T-cell (primary cell): ENCODE measurements around the gene DDX24. TPM values are rescaled to one million over a fixed set of nuclear protein-coding genes. Genes with fewer than 3 reads are reported as not detected.

Experiments used
- ATAC-seq, 4 experiments: fragments of 200-7000 bp in 3 of 4; fragments of 150-1000 bp in 1 of 4; cut with Tn5 transposase; replicated peaks in 1 of 4; 1 replicate in 3 of 4; 2 replicates in 1 of 4; pipeline ENCODE4 v1.10.0; 2021; ENCODE audit warnings: moderate library complexity in 3 of 4, mild to moderate bottlenecking in 2 of 4, moderate number of reproducible peaks in 1 of 4
- CTCF ChIA-PET, 2 donors: fragments of 300-600 bp; sonication (Branson Sonifier 250); formaldehyde crosslinking; loops; one replicate each; lab custom pipeline; 2022; ENCODE audit warnings: antibody characterized with exemption in 2 of 2; lab: Charles Lee
- POLR2A ChIA-PET, 2 donors: fragments of 300-600 bp; sonication (Branson Sonifier 250); formaldehyde crosslinking; loops; one replicate each; lab custom pipeline; 2022; ENCODE audit warnings: antibody characterized with exemption in 2 of 2; lab: Charles Lee
- DNase-seq, 35 experiments: peaks; one replicate each; pipeline versions ENCODE4 v3.0.0 to v3.0.0-alpha.2; 2013 to 2023
- H3K27ac ChIP-seq: one replicate; pipeline ENCODE4 v1.5.1; 2013; ENCODE audit warnings: low read length
- H3K27me3 ChIP-seq, 2 experiments: replicated peaks in 1 of 2; 1 replicate in 1 of 2; 2 replicates in 1 of 2; pipeline versions ENCODE4 v1.6.1 to v1.7.0; 2013; ENCODE audit warnings: low read length in 1 of 2, mixed read lengths in 1 of 2; ENCODE audit not compliant: control insufficient read depth in 2 of 2, insufficient read depth in 2 of 2; ENCODE audit errors: extremely low read depth in 1 of 2
- H3K36me3 ChIP-seq, 2 donors: 1 replicate in 1 of 2; 2 replicates in 1 of 2; pipeline versions ENCODE4 v1.6.1 to v1.7.0; 2013; ENCODE audit warnings: low read length in 1 of 2; ENCODE audit not compliant: control insufficient read depth in 2 of 2, insufficient read depth in 1 of 2; ENCODE audit errors: extremely low read depth in 1 of 2
- H3K4me1 ChIP-seq, 2 experiments: 1 replicate in 1 of 2; 2 replicates in 1 of 2; pipeline versions ENCODE4 v1.6.1 to v1.7.0; 2013; ENCODE audit warnings: low read length in 2 of 2, mixed read lengths in 1 of 2; ENCODE audit not compliant: insufficient read depth in 2 of 2, control insufficient read depth in 1 of 2; ENCODE audit errors: extremely low read depth in 1 of 2
- H3K4me3 ChIP-seq, 2 donors: 1 replicate in 1 of 2; 2 replicates in 1 of 2; pipeline versions ENCODE4 v1.5.1 to v1.7.0; 2013; ENCODE audit warnings: mild to moderate bottlenecking in 2 of 2, low read length in 1 of 2, moderate library complexity in 1 of 2; ENCODE audit not compliant: control insufficient read depth in 1 of 2; ENCODE audit errors: extremely low read depth in 1 of 2
- H3K9me3 ChIP-seq: 2 replicates; pipeline ENCODE4 v1.7.0; 2013
- H3K27ac Mint-ChIP-seq, 2 donors: one replicate each; pipeline ENCODE4 v1.8.0; 2020 to 2021; ENCODE audit warnings: mild to moderate bottlenecking in 2 of 2, mixed read lengths in 2 of 2
- H3K27me3 Mint-ChIP-seq, 2 donors: one replicate each; pipeline ENCODE4 v1.8.0; 2021 to 2022; ENCODE audit warnings: mixed read lengths in 2 of 2
- H3K36me3 Mint-ChIP-seq: one replicate; pipeline ENCODE4 v1.8.0; 2021; ENCODE audit warnings: mixed read lengths
- H3K4me1 Mint-ChIP-seq, 3 donors: one replicate each; pipeline ENCODE4 v1.8.0; 2020 to 2022; ENCODE audit warnings: mixed read lengths in 3 of 3, mild to moderate bottlenecking in 1 of 3
- H3K4me3 Mint-ChIP-seq, 3 donors: one replicate each; pipeline ENCODE4 v1.8.0; 2020 to 2022; ENCODE audit warnings: mild to moderate bottlenecking in 3 of 3, mixed read lengths in 3 of 3, moderate library complexity in 3 of 3
- H3K9me3 Mint-ChIP-seq, 3 donors: one replicate each; pipeline ENCODE4 v1.8.0; 2020 to 2022; ENCODE audit warnings: mixed read lengths in 3 of 3
- WGBS: methylation state at CpG from one replicate; pipeline ENCODE4 v1.1.5; 2013; ENCODE audit warnings: missing lambda C conversion rate; ENCODE audit not compliant: insufficient coverage; 5-methylcytosine and 5-hydroxymethylcytosine counted together
- total RNA-seq, 35 experiments: library from RNA in 6 of 35; stranded (reverse) in 6 of 35; fragments of 120-200 nt in 1 of 35; gene quantifications; one replicate each; pipeline versions ENCODE4 v1.2.1 to v1.2.4 and lab custom pipeline; 2013 to 2026

Gene DDX24
- total RNA-seq, 5 donors from 2014 or later (not counting 1 experiment from before 2014, with no cell fraction given) = 258 to 448 (median 265) TPM

GRCh38 chr14:94015223-94015622 is 65.8 kb downstream of the DDX24 start:
- Mint-ChIP-seq H3K36me3 (no peaks in the 10 kb centered on the region), H3K27ac (no peak overlapping the region), H3K9me3 (no peaks in the 10 kb centered on the region), H3K4me1 (peaks cover 19 to 27% (median 25%) of the 10 kb centered on the region in 3 donors), H3K27me3 (peaks cover 3 to 4% of the 10 kb centered on the region in 2 donors), H3K4me3 (no peak overlapping the region)
- Histone ChIP-seq H3K9me3 (no peaks in the 10 kb centered on the region), H3K27me3 (peaks cover 0 to 22% of the 10 kb centered on the region in 2 experiments), H3K4me3 (no peak overlapping the region), H3K27ac (no peak overlapping the region), H3K36me3 (no peaks in the 10 kb centered on the region), H3K4me1 (peaks cover 4 to 23% of the 10 kb centered on the region in 2 experiments)
- POLR2A ChIA-PET = no interaction called here
- ATAC-seq (no peak), DNase-seq (no peak)
- WGBS = 92% methylated on average over 2 of the region's 2 CpGs
- CTCF ChIA-PET = interaction anchor here (0.5 to 1.1 kb wide), 3 partner anchors 19 to 1400 kb away, joined by 3 to 4 read pairs (median 3); no protein-coding TSS in a partner anchor

GRCh38 chr14:94014382-94014781 is 66.6 kb downstream of the DDX24 start:
- 93% methylated on average over 5 of the region's 6 CpGs for WGBS
- no peaks in the 10 kb centered on the region for H3K9me3 Mint-ChIP-seq
- ATAC-seq = no peak
- POLR2A ChIA-PET = no interaction called here
- H3K9me3 ChIP-seq = no peaks in the 10 kb centered on the region
- peaks cover 3 to 5% of the 10 kb centered on the region in 2 donors for H3K27me3 Mint-ChIP-seq
- H3K4me3 ChIP-seq = no peak overlapping the region
- no peak overlapping the region for H3K4me3 Mint-ChIP-seq
- no peak overlapping the region for H3K27ac ChIP-seq
- H3K27ac Mint-ChIP-seq = no peak overlapping the region
- CTCF ChIA-PET = interaction anchor here in 1 of 2 donors (0.7 to 1.1 kb wide), 2 partner anchors 74 to 1399 kb away, joined by 3 to 4 read pairs; no protein-coding TSS in a partner anchor
- H3K36me3 Mint-ChIP-seq = no peaks in the 10 kb centered on the region
- no peak for DNase-seq
- H3K4me1 ChIP-seq = peaks cover 4 to 28% of the 10 kb centered on the region in 2 experiments
- H3K4me1 Mint-ChIP-seq = peaks cover 26 to 34% (median 33%) of the 10 kb centered on the region in 3 donors
- H3K27me3 ChIP-seq = peaks cover 0 to 29% of the 10 kb centered on the region in 2 experiments
- H3K36me3 ChIP-seq = no peaks in the 10 kb centered on the region

- Histone ChIP-seq H3K9me3 (no peaks in the 10 kb centered on the region), H3K36me3 (no peaks in the 10 kb centered on the region), H3K4me1 (peaks cover 4 to 43% of the 10 kb centered on the region in 2 experiments), H3K4me3 (no peak overlapping the region), H3K27ac (no peak overlapping the region), H3K27me3 (peaks cover 0 to 43% of the 10 kb centered on the region in 2 experiments)
- DNase-seq = peak in 18 of 35 experiments; percentile 2 to 68 (median 19)
- Mint-ChIP-seq H3K4me3 (peak overlapping the region in 1 of 3 donors; percentile 62), H3K27ac (peak overlapping the region; percentile 63 to 72), H3K4me1 (peaks cover 44 to 54% (median 44%) of the 10 kb centered on the region in 3 donors), H3K27me3 (peaks cover 0 to 6% of the 10 kb centered on the region in 2 donors), H3K36me3 (no peaks in the 10 kb centered on the region), H3K9me3 (no peaks in the 10 kb centered on the region)
- peak; percentile 60 to 93 (median 78) for ATAC-seq
- CTCF ChIA-PET = interaction anchor here in 1 of 2 donors (0.6 to 1.8 kb wide), 4 partner anchors 24 to 120 kb away, joined by 3 to 10 read pairs (median 3); no protein-coding TSS in a partner anchor
- POLR2A ChIA-PET = no interaction called here
- WGBS = no CpG with 5 or more reads among the region's 2 CpGs
Measured at GRCh38 chr14:94011795-94012194, 69.2 kb downstream of the DDX24 start.

- Mint-ChIP-seq H3K4me3 (no peak overlapping the region), H3K4me1 (peaks cover 44 to 54% (median 44%) of the 10 kb centered on the region in 3 donors), H3K36me3 (no peaks in the 10 kb centered on the region), H3K27me3 (peaks cover 0 to 6% of the 10 kb centered on the region in 2 donors), H3K9me3 (no peaks in the 10 kb centered on the region), H3K27ac (no peak overlapping the region)
- DNase-seq = no peak
- ChIA-PET POLR2A (no interaction called here), CTCF (no interaction called here)
- H3K9me3 ChIP-seq = no peaks in the 10 kb centered on the region
- H3K27me3 ChIP-seq = peaks cover 0 to 35% of the 10 kb centered on the region in 2 experiments
- no peak overlapping the region for H3K27ac ChIP-seq
- ATAC-seq = no peak
- H3K36me3 ChIP-seq = no peaks in the 10 kb centered on the region
- H3K4me1 ChIP-seq = peaks cover 4 to 43% of the 10 kb centered on the region in 2 experiments
- 75% methylated on average over 5 of the region's 6 CpGs for WGBS
- H3K4me3 ChIP-seq = no peak overlapping the region
Measured at GRCh38 chr14:94010625-94011024, 70.4 kb downstream of the DDX24 start.

GRCh38 chr14:94009767-94010166 is 71.2 kb downstream of the DDX24 start:
- peaks cover 4 to 43% of the 10 kb centered on the region in 2 experiments for H3K4me1 ChIP-seq
- H3K36me3 ChIP-seq = no peaks in the 10 kb centered on the region
- DNase-seq = no peak
- peak overlapping the region in 1 of 2 donors; percentile 9 for H3K27ac Mint-ChIP-seq
- peaks cover 44 to 54% (median 44%) of the 10 kb centered on the region in 3 donors for H3K4me1 Mint-ChIP-seq
- no peaks in the 10 kb centered on the region for H3K9me3 ChIP-seq
- POLR2A ChIA-PET = no interaction called here
- H3K4me3 ChIP-seq = no peak overlapping the region
- H3K9me3 Mint-ChIP-seq = no peaks in the 10 kb centered on the region
- ATAC-seq = no peak
- 45% methylated on average over 3 of the region's 4 CpGs for WGBS
- CTCF ChIA-PET = interaction anchor here in 1 of 2 donors (0.7 kb wide), 1 partner anchor 128 kb away, joined by 3 read pairs; no protein-coding TSS in a partner anchor
- peaks cover 0 to 34% of the 10 kb centered on the region in 2 experiments for H3K27me3 ChIP-seq
- H3K36me3 Mint-ChIP-seq = no peaks in the 10 kb centered on the region
- H3K4me3 Mint-ChIP-seq = peak overlapping the region in 1 of 3 donors; percentile 7
- peaks cover 0 to 6% of the 10 kb centered on the region in 2 donors for H3K27me3 Mint-ChIP-seq
- H3K27ac ChIP-seq = no peak overlapping the region

- Mint-ChIP-seq H3K4me1 (peaks cover 44 to 53% (median 44%) of the 10 kb centered on the region in 3 donors), H3K36me3 (no peaks in the 10 kb centered on the region), H3K9me3 (no peaks in the 10 kb centered on the region), H3K27ac (peak overlapping the region in 1 of 2 donors; percentile 34), H3K27me3 (peaks cover 4 to 9% of the 10 kb centered on the region in 2 donors), H3K4me3 (no peak overlapping the region)
- DNase-seq (no peak), ATAC-seq (no peak)
- H3K4me3 ChIP-seq = no peak overlapping the region
- ChIA-PET POLR2A (no interaction called here), CTCF (no interaction called here)
- no peak overlapping the region for H3K27ac ChIP-seq
- H3K9me3 ChIP-seq = no peaks in the 10 kb centered on the region
- H3K27me3 ChIP-seq = peaks cover 0 to 34% of the 10 kb centered on the region in 2 experiments
- peaks cover 4 to 43% of the 10 kb centered on the region in 2 experiments for H3K4me1 ChIP-seq
- 0% methylated on average over 2 of the region's 3 CpGs for WGBS
- no peaks in the 10 kb centered on the region for H3K36me3 ChIP-seq
Measured at GRCh38 chr14:94008234-94008633, 72.8 kb downstream of the DDX24 start.
